Right renal pelvis (tissue), 4 donors: ENCODE measurements around the gene SNTA1. TPM values are rescaled to one million over a fixed set of nuclear protein-coding genes. Genes with fewer than 3 reads are reported as not detected.
"Not testable (repeated sequence)": the region's sequence is repeated elsewhere in the genome, so short reads cannot be mapped to it uniquely, and the experiment has no call there.

Experiments
- DNase-seq, 4 donors: peaks; one replicate each; pipeline ENCODE4 v3.0.0-alpha.2; 2013; ENCODE audit warnings: low read depth in 4 of 4, low spot score in 3 of 4, missing footprints in 1 of 4
- polyA plus RNA-seq, 4 donors: library from polyadenylated mRNA; unstranded; fragments of 120-200 nt; gene quantifications; one replicate each; pipeline ENCODE4 v1.2.1, GENCODE V29; 2013; ENCODE audit not compliant: insufficient read length in 4 of 4

Gene SNTA1
- polyA plus RNA-seq, 4 donors: 9.0 to 13.8 (median 10.7) TPM

DNA sequence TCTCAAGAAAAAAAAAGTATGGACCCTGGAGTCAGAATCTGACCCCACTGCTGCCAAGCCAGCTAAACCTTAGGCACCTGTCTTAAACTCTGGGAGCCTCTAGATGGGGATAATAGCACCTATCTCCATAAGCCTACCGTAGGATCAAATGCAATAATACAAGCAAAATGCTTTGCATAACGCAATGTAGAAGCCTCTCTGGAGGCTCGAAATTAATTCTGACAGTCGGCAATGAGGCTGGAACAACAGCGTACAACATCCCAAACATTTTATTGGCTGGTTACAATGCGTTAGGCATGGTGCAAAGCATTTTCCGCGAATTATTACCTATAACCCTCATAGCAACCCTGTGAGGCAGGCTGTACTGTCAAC is 42.8 kb downstream of the SNTA1 start:
- DNase-seq: peak in 1 of 4 donors; percentile 20

DNA sequence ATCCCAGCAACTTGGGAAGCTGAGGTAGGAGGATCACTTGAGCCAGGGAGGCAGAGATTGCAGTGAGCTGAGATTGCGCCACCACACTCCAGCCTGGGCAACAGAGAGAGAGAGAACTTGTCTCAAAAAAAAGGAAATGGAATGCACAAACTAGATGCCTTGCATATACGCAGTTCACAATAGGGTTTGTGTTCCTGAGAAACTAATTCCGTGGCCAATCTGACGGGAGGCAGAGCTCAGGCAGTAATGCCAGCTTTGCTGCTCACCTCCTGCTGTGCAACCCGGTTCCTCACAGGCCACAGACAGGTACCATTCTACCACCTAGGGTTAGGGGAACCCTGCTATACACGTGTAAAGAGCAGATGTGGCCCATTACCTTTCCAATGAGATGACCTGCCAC is 43.6 kb downstream of the SNTA1 start:
- DNase-seq: no peak

DNA sequence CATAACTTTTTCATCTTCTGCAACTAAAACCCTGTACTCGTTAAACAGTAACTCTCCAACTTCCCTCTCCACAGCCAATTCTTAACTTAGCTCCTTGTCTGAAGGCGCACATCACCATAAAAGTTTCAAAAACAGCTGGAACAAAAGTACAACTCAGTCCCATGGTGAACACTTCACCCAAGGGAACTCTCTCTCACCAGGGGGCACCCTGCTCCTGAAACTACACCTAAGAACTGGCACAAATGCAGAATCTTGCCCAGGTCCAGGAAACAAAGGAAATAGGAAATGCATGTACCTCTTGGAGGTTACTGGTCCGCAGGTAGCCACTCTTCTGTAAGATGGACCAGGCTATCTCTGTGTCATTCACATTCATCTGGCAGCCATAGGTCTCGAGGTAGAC is 48.8 kb downstream of the SNTA1 start:
- no peak for DNase-seq

DNA sequence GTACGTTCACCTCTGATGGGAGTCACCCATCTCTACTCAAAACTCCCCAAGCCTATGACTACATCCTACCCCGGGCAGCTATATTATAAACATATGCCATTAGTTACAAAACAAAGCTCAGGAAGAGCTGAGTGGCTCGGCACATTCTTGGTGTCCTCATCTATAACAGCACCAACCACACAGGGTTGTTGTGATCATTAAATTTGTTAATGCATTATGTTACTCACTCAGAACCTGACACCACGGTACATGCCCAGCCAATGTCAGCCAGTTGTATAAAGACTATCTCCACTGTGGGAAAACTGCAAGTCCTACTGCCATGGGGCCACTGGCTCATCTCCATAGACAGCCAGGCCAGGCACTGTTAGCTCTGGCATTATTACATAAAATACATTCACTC is 50.0 kb downstream of the SNTA1 start:
- DNase-seq: no peak

DNA sequence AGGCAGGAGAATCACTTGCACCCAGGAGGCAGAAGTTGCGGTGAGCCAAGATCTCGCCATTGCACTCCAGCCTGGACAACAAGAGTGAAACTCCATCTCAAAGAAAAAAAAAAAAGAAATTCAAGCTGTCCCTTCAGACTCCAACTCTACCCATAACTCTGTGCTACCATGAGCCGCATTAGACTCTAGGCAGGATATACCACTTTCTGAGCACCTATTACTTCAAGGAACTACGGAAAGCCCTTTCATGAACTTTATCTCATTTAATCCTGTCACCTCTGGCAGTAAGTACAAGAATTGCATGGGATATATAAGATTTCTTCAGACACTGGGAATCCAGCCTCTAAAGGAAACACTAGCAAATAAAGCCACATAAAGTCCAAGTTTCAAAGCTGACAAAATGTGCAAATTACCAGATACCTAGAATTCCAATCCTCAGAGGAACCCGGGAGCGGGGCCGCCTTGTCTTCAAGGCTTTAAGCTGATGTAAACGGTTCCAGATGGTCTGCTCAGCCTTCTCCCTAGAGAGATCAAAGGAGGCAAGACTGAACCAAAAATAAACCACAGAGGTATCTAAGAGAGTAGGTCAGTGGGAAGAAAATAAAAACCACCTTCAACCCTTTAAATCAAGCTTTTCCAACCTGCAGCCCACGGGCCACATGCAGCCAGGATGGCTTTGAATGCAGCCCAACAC is 51.7 kb downstream of the SNTA1 start:
- no peak for DNase-seq

DNA sequence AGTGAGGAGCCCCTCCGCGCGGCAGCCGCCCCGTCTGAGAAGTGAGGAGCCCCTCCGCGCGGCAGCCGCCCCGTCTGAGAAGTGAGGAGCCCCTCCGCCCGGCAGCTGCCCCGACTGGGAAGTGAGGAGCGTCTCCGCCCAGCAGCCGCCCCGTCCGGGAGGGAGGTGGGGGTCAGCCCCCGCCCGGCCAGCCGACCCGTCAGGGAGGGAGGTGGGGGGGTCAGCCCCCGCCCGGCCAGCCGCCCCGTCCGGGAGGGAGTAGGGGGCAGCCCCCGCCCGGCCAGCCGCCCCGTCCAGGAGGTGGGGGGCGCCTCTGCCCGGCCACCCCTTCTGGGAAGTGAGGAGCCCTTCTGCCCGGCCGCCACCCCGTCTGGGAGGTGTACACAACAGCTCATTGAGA is 54.2 kb downstream of the SNTA1 start:
- not testable (repeated sequence) for DNase-seq

DNA sequence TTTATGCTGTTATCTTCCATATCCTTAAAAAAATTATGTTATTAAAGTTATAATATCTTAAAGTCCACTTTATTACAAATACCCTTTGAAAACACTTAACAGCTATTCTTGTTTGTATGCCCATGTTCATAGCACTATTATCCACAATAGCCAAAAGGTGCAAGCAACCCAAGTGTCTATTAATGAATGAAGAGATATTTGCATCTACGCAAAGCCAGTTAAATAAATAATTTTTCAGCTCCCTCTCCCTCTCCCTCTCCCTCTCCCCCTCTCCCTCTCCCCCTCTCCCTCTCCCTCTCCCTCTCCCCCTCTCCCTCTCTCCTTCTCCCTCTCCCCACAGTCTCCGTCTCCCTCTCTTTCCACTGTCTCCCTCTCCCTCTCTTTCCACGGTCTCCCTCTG is 55.3 kb downstream of the SNTA1 start:
- DNase-seq: no peak

DNA sequence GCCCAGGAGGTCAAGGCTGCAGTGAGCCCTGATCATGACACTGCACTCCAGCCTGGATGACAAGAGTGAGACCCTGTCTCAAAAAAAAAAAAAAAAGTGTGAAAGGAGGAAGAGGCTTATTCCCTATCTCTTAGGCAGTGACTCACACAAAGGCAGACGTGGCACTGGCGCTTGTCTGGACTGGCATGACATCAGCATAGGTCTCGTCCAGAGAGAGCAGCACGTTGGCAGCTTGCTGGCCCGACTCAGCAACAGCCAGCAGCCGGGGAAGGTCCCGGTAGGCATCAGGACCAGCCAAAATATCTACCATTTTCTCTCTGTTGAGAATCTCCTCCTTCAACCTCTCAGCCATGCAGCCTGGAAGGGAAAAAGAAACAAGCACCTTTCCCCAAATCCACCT is 56.4 kb downstream of the SNTA1 start:
- DNase-seq: no peak

DNA sequence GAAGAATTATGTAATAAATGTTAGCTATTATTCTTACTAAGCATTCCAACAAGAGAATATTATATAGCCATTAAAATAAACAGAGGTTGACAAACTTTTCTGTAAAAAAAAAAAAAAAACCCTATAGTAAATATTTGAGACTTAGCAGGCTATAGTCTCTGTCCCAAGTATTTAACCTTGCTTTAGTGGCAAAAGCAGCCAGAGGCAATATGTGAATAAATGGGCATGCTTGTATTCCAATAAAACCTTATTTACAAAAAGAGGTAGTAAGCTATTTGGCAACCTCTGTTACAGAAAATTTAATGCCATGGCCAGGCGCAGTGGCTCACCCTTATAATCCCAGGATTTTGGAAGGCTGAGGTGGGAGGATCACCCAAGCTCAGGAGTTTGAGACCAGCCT is 56.9 kb downstream of the SNTA1 start:
- no peak for DNase-seq

DNA sequence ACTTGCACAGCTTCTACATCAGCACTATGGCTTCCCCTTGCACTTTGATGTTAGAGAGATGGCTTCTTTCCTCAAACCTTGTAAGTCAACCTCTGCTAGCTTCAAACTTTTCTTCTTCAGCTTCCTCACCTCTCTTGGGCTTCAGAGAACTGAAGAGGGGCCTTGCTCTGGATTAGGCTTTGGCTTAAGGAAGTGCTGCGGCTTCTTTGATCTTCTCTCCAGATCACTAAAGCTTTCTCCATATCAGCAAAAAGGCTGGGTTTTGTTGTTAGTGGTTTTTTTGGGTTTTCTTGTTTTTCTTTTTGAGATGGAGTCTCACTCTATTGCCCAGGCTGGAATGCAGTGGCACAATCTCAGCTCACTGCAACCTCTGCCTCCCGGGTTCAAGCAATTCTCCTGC is 66.2 kb downstream of the SNTA1 start:
- DNase-seq: no peak

DNA sequence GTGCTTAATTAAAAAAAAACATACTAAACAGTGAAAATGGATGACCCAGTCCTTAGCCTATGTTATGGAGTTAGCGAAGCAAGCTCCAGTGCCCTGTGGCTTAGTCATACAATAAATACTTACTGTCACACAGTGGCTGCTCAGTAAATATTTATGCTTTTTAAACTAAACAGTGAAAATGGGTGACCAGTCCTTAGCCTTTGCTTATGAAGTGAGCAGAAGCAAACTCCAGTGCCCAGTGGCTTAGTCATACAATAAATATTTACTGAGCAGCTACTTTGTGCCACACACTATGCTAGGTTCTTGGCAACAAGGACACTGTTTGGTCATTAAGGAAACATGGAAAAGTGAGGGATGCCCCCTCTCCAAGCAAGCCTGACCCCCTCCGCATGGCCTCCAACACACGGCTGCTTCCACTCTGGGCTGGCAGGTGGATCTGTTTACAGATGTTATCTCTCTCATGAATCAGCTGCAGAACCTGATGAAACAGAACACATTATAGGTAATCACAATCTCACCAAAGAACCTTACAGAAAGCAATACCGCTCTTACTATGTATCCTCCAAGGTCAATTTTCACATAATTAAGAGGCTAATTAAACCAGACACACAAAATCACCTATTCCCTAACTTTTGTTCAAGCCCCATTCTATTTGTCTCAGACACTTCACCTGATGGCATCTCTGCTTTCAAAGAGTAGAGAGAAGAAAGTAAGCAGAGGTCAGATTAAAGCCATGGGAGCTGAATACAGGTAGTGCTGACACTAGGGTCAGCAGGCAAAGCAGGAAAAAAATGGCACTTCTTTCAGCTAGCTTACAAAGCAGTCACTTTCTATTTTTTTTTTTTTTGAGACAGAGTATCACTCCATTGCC is 69.6 kb downstream of the SNTA1 start:
- DNase-seq: no peak

DNA sequence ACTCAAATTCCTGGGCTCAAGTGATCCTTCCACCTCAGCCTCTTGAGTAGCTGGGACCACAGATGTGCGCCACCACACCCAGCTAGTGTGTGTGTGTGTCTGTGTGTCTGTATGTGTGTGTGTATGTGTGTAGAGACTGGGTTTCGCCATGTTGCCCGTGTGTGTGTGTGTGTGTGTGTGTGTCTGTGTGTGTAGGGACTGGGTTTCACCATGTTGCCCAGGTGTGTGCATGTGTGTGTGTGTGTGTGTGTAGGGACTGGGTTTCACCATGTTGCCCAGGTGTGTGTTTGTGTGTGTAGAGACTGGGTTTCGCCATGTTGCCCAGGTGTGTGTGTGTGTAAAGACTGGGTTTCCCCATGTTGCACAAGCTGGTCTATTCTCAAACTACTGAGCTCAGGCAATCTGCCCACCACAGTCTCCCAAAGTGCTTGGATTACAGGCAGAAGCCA is 70.5 kb downstream of the SNTA1 start:
- DNase-seq: no peak

DNA sequence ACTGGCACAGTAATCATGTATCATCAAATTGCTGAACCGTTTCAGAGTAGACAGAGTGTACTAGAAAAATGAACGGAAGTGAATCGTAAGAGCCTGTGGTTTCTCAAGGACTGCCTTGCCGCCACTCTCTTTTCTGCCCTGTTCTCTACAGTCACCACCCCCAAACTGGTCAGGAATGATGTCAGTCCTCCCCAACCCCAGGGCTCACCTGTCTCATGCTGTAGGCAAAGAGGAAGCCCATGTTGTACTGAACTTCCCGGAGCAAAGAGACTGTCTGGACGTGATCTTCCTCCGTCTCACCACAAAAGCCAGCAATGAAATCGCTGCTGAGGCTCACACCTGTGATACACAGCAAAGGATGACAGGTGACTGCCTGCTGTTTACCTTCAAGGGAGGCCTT is 73.3 kb downstream of the SNTA1 start:
- DNase-seq: no peak

DNA sequence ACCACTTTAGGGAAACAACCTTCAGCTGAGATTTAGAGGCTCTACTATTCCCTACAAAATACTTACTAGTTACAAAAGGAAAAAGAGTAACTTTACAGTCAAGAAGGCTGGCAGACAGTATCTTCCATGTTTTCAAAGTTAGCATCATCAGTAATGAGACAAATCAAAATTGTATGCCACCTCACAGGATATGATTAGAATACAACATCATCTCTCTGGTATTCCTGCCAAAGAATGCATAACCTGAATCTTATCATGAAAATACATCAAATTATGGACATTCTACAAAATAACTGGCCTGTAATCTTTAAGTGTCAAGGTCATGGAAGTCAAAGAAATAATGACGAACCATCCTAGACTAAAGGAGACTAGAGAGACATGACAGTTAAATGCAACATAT is 80.7 kb downstream of the SNTA1 start:
- no peak for DNase-seq

DNA sequence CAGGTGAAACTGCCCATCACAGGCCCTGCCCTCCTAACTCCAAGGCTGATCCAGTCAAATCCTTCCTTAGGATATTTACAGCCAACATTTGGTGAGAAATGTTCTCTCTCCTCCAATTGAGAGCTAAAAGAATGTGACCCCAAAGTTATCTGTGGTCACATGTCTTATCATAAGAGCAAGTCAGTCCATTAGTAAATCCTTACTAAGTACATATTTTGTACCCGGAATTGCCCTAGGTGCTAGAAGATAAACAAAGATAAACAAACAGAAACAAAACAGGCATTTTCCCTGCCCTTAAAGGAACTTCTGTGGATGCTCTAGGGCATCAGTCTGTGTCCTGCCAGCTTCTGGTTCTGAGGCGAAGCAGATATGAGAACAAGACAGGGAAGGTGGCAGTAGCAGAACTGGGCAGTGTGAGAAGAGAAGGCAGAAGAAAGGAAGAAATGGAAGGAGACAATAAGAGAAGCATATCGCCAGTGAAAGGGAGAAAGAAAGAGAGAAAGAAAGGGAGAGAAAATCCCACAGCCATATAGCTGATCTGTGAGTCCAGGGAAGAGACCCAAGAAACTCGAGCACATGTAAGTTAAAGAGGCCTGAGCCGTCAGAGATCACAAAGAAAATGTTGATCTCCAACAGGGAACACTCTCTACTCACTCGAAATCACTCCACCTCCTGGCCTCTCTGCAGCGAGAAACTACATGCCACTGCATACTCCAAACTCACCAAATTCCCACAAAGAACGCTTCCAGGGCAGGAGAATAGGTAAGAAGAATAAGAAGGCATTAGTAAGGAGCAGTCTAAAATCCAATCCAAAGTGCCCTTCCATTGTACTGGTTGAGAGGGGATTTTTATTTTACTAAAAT is 83.9 kb downstream of the SNTA1 start:
- DNase-seq: no peak

Other genes with a start within 250 kb of the SNTA1 start
- not detected for gene BPIFA3, start 226.4 kb downstream of the SNTA1 start, polyA plus RNA-seq
- gene BPIFA1, start 207.8 kb downstream of the SNTA1 start, polyA plus RNA-seq: not detected
- gene BPIFB1, start 160.5 kb downstream of the SNTA1 start, polyA plus RNA-seq: under 1 TPM in 1 of 4 donors, not detected in 3; 0.05 TPM
- gene CDK5RAP1, start 42.2 kb downstream of the SNTA1 start, polyA plus RNA-seq: 10 to 100 TPM; 26.1 to 31.7 (median 29.1) TPM
- 10 to 100 TPM; 21.8 to 29.8 (median 25.1) TPM for gene CBFA2T2, start 46.3 kb upstream of the SNTA1 start, polyA plus RNA-seq
- gene C20orf144, start 218.6 kb upstream of the SNTA1 start, polyA plus RNA-seq: under 1 TPM; 0.12 to 0.26 (median 0.21) TPM
- gene ACTL10, start 223.2 kb upstream of the SNTA1 start, polyA plus RNA-seq: under 1 TPM; 0.22 to 0.64 (median 0.45) TPM
- gene NECAB3, start 230.7 kb upstream of the SNTA1 start, polyA plus RNA-seq: 10 to 100 TPM; 13.0 to 19.5 (median 14.8) TPM
- gene E2F1, start 242.6 kb upstream of the SNTA1 start, polyA plus RNA-seq: 10 to 100 TPM; 10.8 to 12.7 (median 12.1) TPM